Fibroblast of lung (primary cell): Measurements from ENCODE around the gene TRIM16. TPM values are rescaled to one million over a fixed set of nuclear protein-coding genes. Genes with fewer than 3 reads are reported as not detected.
"Not testable (repeated sequence)": the region's sequence is repeated elsewhere in the genome, so short reads cannot be mapped to it uniquely, and the experiment has no call there.

ENCODE experiments used
- DNase-seq, 2 donors: peaks; one replicate each; pipeline versions ENCODE4 v3.0.0 to v3.0.0-alpha.2; 2010; ENCODE audit warnings: low read depth in 2 of 2
- H2AFZ ChIP-seq: 2 replicates; pipeline ENCODE4 v1.5.1; 2012; ENCODE audit warnings: low read length, control low read depth, inconsistent platforms
- H3K27ac ChIP-seq: 2 replicates; pipeline ENCODE4 v1.5.1; 2011; ENCODE audit warnings: low read length, control low read depth; ENCODE audit not compliant: insufficient read depth
- H3K27me3 ChIP-seq: 2 replicates; pipeline ENCODE4 v1.5.1; 2011; ENCODE audit warnings: mild to moderate bottlenecking, low read length; ENCODE audit not compliant: control insufficient read depth, insufficient read depth
- H3K36me3 ChIP-seq: 2 replicates; pipeline ENCODE4 v1.5.1; 2011; ENCODE audit warnings: low read length; ENCODE audit not compliant: control insufficient read depth, insufficient read depth
- H3K4me1 ChIP-seq: 2 replicates; pipeline ENCODE4 v1.5.1; 2011; ENCODE audit warnings: low read length; ENCODE audit not compliant: control insufficient read depth, insufficient read depth; ENCODE audit errors: extremely low read depth
- H3K4me2 ChIP-seq: 2 replicates; pipeline ENCODE4 v1.5.1; 2011; ENCODE audit warnings: low read length, control low read depth; ENCODE audit not compliant: insufficient read depth; ENCODE audit errors: extremely low read depth
- H3K4me3 ChIP-seq, 4 experiments: fragments of 200-600 bp in 1 of 4; sonication (generic) in 1 of 4; replicated peaks in 1 of 4; 2 replicates each; pipeline ENCODE4 v1.5.1; 2011 to 2016; ENCODE audit warnings: low read length in 4 of 4, low read depth in 3 of 4, mild to moderate bottlenecking in 3 of 4, control low read depth in 2 of 4, inconsistent platforms in 1 of 4, mixed read lengths in 1 of 4; ENCODE audit not compliant: insufficient read depth in 1 of 4; ENCODE audit errors: control extremely low read depth in 1 of 4
- H3K79me2 ChIP-seq: 2 replicates; pipeline ENCODE4 v1.5.1; 2012; ENCODE audit warnings: mild to moderate bottlenecking, low read length, inconsistent platforms; ENCODE audit not compliant: control insufficient read depth, insufficient read depth
- H3K9ac ChIP-seq: 2 replicates; pipeline ENCODE4 v1.5.1; 2011; ENCODE audit warnings: mild to moderate bottlenecking, low read length, control low read depth; ENCODE audit not compliant: insufficient read depth
- H3K9me3 ChIP-seq: 2 replicates; pipeline ENCODE4 v1.5.1; 2012; ENCODE audit warnings: low read depth, low read length; ENCODE audit not compliant: control insufficient read depth, insufficient read depth
- H4K20me1 ChIP-seq: 2 replicates; pipeline ENCODE4 v1.5.1; 2011; ENCODE audit warnings: low read length; ENCODE audit not compliant: control insufficient read depth, insufficient read depth; ENCODE audit errors: extremely low read depth
- polyA plus RNA-seq, 2 donors: library from polyadenylated mRNA; depleted of rRNA in 1 of 2; stranded (reverse) in 1 of 2; unstranded in 1 of 2; fragments of >200 nt; gene quantifications; 2 replicates each; pipeline ENCODE4 v1.2.1, GENCODE V29; 2011 to 2012; ENCODE audit warnings: missing spikeins in 1 of 2
- total RNA-seq: library from RNA; depleted of rRNA; stranded (reverse); fragments of >200 nt; gene quantifications from 2 replicates; pipeline ENCODE4 v1.2.1, GENCODE V29; 2014

TRIM16 gene
- total and polyA plus RNA-seq, 2 donors (not counting 1 experiment from before 2014, with no cell fraction given): 21.0 to 63.1 TPM

DNA sequence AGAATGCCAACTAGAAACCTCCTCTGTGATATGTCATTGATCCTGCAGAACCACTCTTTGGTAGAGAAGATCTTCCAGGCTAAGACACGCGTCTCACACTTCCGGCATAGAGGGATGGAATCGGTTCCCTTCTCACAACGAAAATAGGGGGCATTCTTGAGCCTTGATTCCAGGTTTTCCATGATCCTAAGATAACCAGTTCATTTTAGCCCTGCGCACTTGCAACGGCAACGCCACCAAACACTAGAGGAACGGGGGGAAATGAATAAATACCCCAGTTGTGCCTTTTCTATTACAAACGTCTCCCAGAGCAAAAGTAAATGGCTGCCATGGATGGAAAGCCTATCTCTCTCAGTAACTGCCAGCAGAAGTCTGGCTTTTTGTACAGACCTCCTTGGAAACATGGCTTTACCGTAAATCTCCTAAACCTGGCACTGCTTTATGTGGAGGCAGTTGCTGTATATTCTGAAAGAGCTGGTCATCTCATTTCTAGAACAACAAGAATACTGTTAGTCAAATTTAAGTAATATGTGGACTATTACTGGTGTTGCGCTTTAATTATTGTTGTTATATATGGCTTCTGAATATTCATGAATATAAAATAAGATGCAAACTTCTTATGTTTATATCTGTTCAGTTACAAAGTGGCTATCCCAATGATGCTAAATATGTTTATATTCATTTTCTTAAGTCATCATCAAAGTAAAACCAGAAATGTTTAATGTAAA lies 64.6 kb downstream of the TRIM16 start, which contains the start of gene FBXW10B:
FBXW10B (minus strand) TSS at position 374 of the 728 bp plus-strand sequence; CDS start at position 182, 192 bp downstream.
- H3K9ac ChIP-seq, H4K20me1 ChIP-seq, H3K4me1 ChIP-seq, H3K79me2 ChIP-seq, H3K36me3 ChIP-seq, H3K4me2 ChIP-seq, H3K27me3 ChIP-seq, H3K9me3 ChIP-seq, H3K27ac ChIP-seq: not testable (repeated sequence)
- peak; percentile 4 to 6 for DNase-seq
- Histone ChIP-seq H3K4me3 (peak within 1 kb of the TSS in 2 of 4 experiments; percentile 27 to 32), H2AFZ (peak within 1 kb of the TSS; percentile 74)

GRCh38 chr17:15616828-15617227 lies 67.3 kb downstream of the TRIM16 start:
- not testable (repeated sequence) for H3K27me3 ChIP-seq, H3K4me1 ChIP-seq, H3K4me3 ChIP-seq, H3K9ac ChIP-seq, H3K9me3 ChIP-seq, DNase-seq, H4K20me1 ChIP-seq, H3K36me3 ChIP-seq, H3K4me2 ChIP-seq, H2AFZ ChIP-seq, H3K79me2 ChIP-seq, H3K27ac ChIP-seq

DNA sequence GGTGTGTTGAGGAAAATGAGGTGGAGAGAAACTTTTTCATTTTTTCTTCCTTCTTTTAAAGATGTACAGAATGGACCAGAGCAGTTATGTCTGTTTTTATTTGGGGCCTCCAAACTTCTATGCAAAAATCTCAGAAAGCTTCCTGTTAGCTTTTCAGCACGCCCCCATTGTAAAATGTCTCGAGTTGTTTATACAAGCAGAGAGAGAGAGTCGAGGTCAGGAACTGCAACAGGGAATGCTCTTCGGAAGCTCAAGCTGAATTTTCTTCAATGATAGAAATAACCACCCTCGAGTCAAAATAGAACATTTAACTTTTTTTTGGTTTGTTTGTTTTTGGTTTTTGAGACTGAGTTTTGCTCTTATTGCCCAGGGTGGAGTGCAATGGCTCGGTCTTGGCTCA lies 68.3 kb downstream of the TRIM16 start:
- not testable (repeated sequence) for H3K36me3 ChIP-seq, H3K4me3 ChIP-seq, H4K20me1 ChIP-seq, H2AFZ ChIP-seq, H3K79me2 ChIP-seq, H3K4me1 ChIP-seq, H3K4me2 ChIP-seq, H3K27me3 ChIP-seq, DNase-seq, H3K9ac ChIP-seq, H3K9me3 ChIP-seq, H3K27ac ChIP-seq

GRCh38 chr17:15613111-15613510 lies 71.0 kb downstream of the TRIM16 start:
- H3K27ac ChIP-seq, DNase-seq, H3K4me1 ChIP-seq, H3K4me2 ChIP-seq, H3K79me2 ChIP-seq, H3K9me3 ChIP-seq, H4K20me1 ChIP-seq, H3K9ac ChIP-seq, H3K36me3 ChIP-seq, H3K27me3 ChIP-seq, H3K4me3 ChIP-seq, H2AFZ ChIP-seq: not testable (repeated sequence)

DNA sequence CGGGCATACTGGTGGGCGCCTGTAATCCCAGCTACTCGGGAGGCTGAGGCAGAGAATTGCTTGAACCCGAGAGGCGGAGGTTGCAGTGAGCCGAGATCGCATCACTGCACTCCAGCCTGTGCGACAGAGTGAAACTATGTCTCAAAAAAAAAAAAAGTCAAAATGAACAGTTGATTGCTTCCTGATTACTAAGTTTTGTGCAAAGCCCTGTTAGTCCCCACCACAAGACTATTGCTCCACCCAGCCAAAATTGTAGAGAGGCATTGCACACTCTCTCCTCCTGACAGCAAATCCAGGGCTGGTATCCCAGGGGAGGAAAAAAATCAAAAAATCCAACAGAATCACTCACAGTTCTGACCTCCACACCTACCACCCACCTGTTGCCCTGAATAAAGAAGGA lies 91.2 kb downstream of the TRIM16 start:
- H3K79me2 ChIP-seq, DNase-seq, H4K20me1 ChIP-seq, H3K4me2 ChIP-seq, H3K27ac ChIP-seq, H3K4me1 ChIP-seq, H2AFZ ChIP-seq, H3K9ac ChIP-seq, H3K36me3 ChIP-seq, H3K27me3 ChIP-seq, H3K4me3 ChIP-seq, H3K9me3 ChIP-seq: not testable (repeated sequence)

GRCh38 chr17:15591986-15592385 lies 92.1 kb downstream of the TRIM16 start:
- H3K4me1 ChIP-seq, H3K36me3 ChIP-seq, H3K27ac ChIP-seq, H2AFZ ChIP-seq, H3K79me2 ChIP-seq, H3K9ac ChIP-seq, H3K27me3 ChIP-seq, H3K9me3 ChIP-seq, H4K20me1 ChIP-seq, H3K4me3 ChIP-seq, H3K4me2 ChIP-seq: not testable (repeated sequence)
- DNase-seq: peak in 1 of 2 donors; percentile 18

- not testable (repeated sequence) for H3K4me1 ChIP-seq, H3K79me2 ChIP-seq, H2AFZ ChIP-seq, H3K9me3 ChIP-seq, H3K27me3 ChIP-seq, H3K4me3 ChIP-seq, H3K4me2 ChIP-seq, H3K27ac ChIP-seq, H4K20me1 ChIP-seq, H3K9ac ChIP-seq, H3K36me3 ChIP-seq, DNase-seq
Measured at GRCh38 chr17:15590844-15591243, 93.3 kb downstream of the TRIM16 start.
